WERI-Rb-1 (cell line): Measurements from ENCODE around the gene VPS16.
A peak's percentile ranks its signal among the peaks of the same experiment; 100 is the strongest.

ENCODE experiments used
- DNase-seq: peaks from one replicate; pipeline ENCODE4 v3.0.0-alpha.2; 2020
- H3K27ac ChIP-seq: fragments of 250-450 bp; sonication (Bioruptor Pico); 2 replicates; pipeline ENCODE4 v1.5.1; 2020; ENCODE audit warnings: mild to moderate bottlenecking, moderate library complexity
- H3K27me3 ChIP-seq: fragments of 250-450 bp; sonication (Bioruptor Pico); 2 replicates; pipeline ENCODE4 v1.5.1; 2021; ENCODE audit warnings: mild to moderate bottlenecking, low read depth, moderate library complexity; ENCODE audit not compliant: insufficient read depth, severe bottlenecking
- H3K36me3 ChIP-seq: fragments of 250-450 bp; sonication (Bioruptor Pico); 2 replicates; pipeline ENCODE4 v1.5.1; 2020; ENCODE audit warnings: mild to moderate bottlenecking, moderate library complexity
- H3K4me3 ChIP-seq: 2 replicates; pipeline ENCODE4 v1.5.1; 2011; ENCODE audit warnings: low read depth, mild to moderate bottlenecking, control low read depth, low read length
- H3K9me3 ChIP-seq: fragments of 250-450 bp; sonication (Bioruptor Pico); 2 replicates; pipeline ENCODE4 v1.5.1; 2021; ENCODE audit warnings: mild to moderate bottlenecking, moderate library complexity; ENCODE audit not compliant: severe bottlenecking
- CTCF ChIP-seq: IDR thresholded peaks from 2 replicates; pipeline ENCODE4 v1.5.1; 2011; ENCODE audit warnings: low read depth, mild to moderate bottlenecking, control low read depth, inconsistent platforms, low read length

The VPS16 gene

GRCh38 chr20:2866236-2866635, 25.7 kb downstream of the VPS16 start:
- Histone ChIP-seq H3K27me3 (no peaks in the 10 kb centered on the region), H3K36me3 (peaks cover 8% of the 10 kb centered on the region), H3K9me3 (no peaks in the 10 kb centered on the region), H3K27ac (no peak overlapping the region), H3K4me3 (no peak overlapping the region)
- no peak for DNase-seq
- no peak for TF ChIP-seq CTCF

GRCh38 chr20:2867081-2867864, 26.7 kb downstream of the VPS16 start:
- Histone ChIP-seq H3K36me3 (peaks cover 4% of the 10 kb centered on the region), H3K27me3 (no peaks in the 10 kb centered on the region), H3K4me3 (no peak overlapping the region), H3K9me3 (no peaks in the 10 kb centered on the region), H3K27ac (no peak overlapping the region)
- no peak for DNase-seq
- no peak for TF ChIP-seq CTCF

GRCh38 chr20:2869381-2869780, 28.8 kb downstream of the VPS16 start:
- H3K9me3 ChIP-seq = no peaks in the 10 kb centered on the region
- H3K27ac ChIP-seq = no peak overlapping the region
- H3K36me3 ChIP-seq = peaks cover 4% of the 10 kb centered on the region
- TF ChIP-seq CTCF = no peak
- H3K27me3 ChIP-seq = no peaks in the 10 kb centered on the region
- no peak overlapping the region for H3K4me3 ChIP-seq
- DNase-seq = no peak

- no peak for DNase-seq
Observed at GRCh38 chr20:2871111-2871465, 30.5 kb downstream of the VPS16 start.

GRCh38 chr20:2871661-2872458, 31.3 kb downstream of the VPS16 start:
- no peak overlapping the region for H3K27ac ChIP-seq

More at GRCh38 chr20:2871111-2871465, 30.5 kb downstream of the VPS16 start:
- no peaks in the 10 kb centered on the region for H3K9me3 ChIP-seq
- no peak overlapping the region for H3K4me3 ChIP-seq
- H3K27ac ChIP-seq = no peak overlapping the region
- TF ChIP-seq CTCF = no peak
- peaks cover 3% of the 10 kb centered on the region; the same call in 1 of the 2 replicates for H3K36me3 ChIP-seq
- H3K27me3 ChIP-seq = no peaks in the 10 kb centered on the region

More at GRCh38 chr20:2871661-2872458, 31.3 kb downstream of the VPS16 start:
- no peaks in the 10 kb centered on the region for H3K9me3 ChIP-seq
- peaks cover 3% of the 10 kb centered on the region; the same call in 1 of the 2 replicates for H3K36me3 ChIP-seq
- DNase-seq = no peak
- no peaks in the 10 kb centered on the region for H3K27me3 ChIP-seq
- peak overlapping the region; percentile 75 for H3K4me3 ChIP-seq
- TF ChIP-seq CTCF = no peak
